ENCODE results near the gene NMNAT2. TPM values are rescaled to one million over a fixed set of nuclear protein-coding genes. Genes with fewer than 3 reads are reported as not detected.
"Not testable (repeated sequence)": the region's sequence is repeated elsewhere in the genome, so short reads cannot be mapped to it uniquely, and the experiment has no call there.

The NMNAT2 gene
- total and polyA plus RNA-seq, 8 donors: 0.42 to 4.9 (median 1.8) TPM

GRCh38 chr1:183243161-183244050, 174.8 kb downstream of the NMNAT2 start:
- intact Hi-C loops (cut with DNase I): no loop called here
- no peak overlapping the region for H3K4me3 ChIP-seq
- peak in 1 of 6 donors; percentile 14 for DNase-seq
- no peaks in the 10 kb centered on the region for H3K4me1 ChIP-seq
- no peak overlapping the region for H3K27ac ChIP-seq
- TF ChIP-seq CTCF (IDR thresholded peaks at IDR 0.05): no peak
- H3K9me3 ChIP-seq: no peaks in the 10 kb centered on the region
- no peak for FAIRE-seq
- H3K36me3 ChIP-seq: no peaks in the 10 kb centered on the region
- peak in 3 of 4 donors; percentile 20 to 75 (median 67) for ATAC-seq
- 80 to 86% methylated on average over 5 of the region's 5 CpGs for WGBS, 2 donors
- no peaks in the 10 kb centered on the region for H3K27me3 ChIP-seq

GRCh38 chr1:183242556-183242955, 175.6 kb downstream of the NMNAT2 start:
- ATAC-seq (peak in 2 of 4 donors; percentile 31 to 40), FAIRE-seq (no peak), DNase-seq (no peak)
- Histone ChIP-seq H3K27me3 (no peaks in the 10 kb centered on the region), H3K9me3 (no peaks in the 10 kb centered on the region), H3K27ac (no peak overlapping the region), H3K36me3 (no peaks in the 10 kb centered on the region), H3K4me3 (no peak overlapping the region), H3K4me1 (no peaks in the 10 kb centered on the region)
- no peak for TF ChIP-seq CTCF (IDR thresholded peaks at IDR 0.05)
- 66 to 75% methylated on average over 3 of the region's 3 CpGs for WGBS, 2 donors
- intact Hi-C loops (cut with DNase I): no loop called here

- H3K27me3 ChIP-seq: no peaks in the 10 kb centered on the region
- DNase-seq (no peak), FAIRE-seq (no peak), ATAC-seq (no peak)
- intact Hi-C loops (cut with DNase I): no loop called here
- no peaks in the 10 kb centered on the region for H3K36me3 ChIP-seq
- no peak for TF ChIP-seq CTCF (IDR thresholded peaks at IDR 0.05)
- WGBS, 2 donors: 62 to 63% methylated on average over 3 of the region's 3 CpGs
- H3K4me1 ChIP-seq: no peaks in the 10 kb centered on the region
- H3K4me3 ChIP-seq: no peak overlapping the region
- H3K27ac ChIP-seq: no peak overlapping the region
- no peaks in the 10 kb centered on the region for H3K9me3 ChIP-seq
Observed at GRCh38 chr1:183241471-183241870, 176.7 kb downstream of the NMNAT2 start.

GRCh38 chr1:183240853-183241252, 177.3 kb downstream of the NMNAT2 start:
- intact Hi-C loops (cut with DNase I); H3K4me3 ChIP-seq; DNase-seq; H3K9me3 ChIP-seq; ATAC-seq; H3K4me1 ChIP-seq; H3K27me3 ChIP-seq; FAIRE-seq; H3K27ac ChIP-seq; H3K36me3 ChIP-seq: not testable (repeated sequence)
- WGBS, 2 donors: 86 to 90% methylated on average over 8 of the region's 8 CpGs

- no peak for FAIRE-seq
- no peak for DNase-seq
- WGBS, 2 donors: 75% methylated on average over 4 of the region's 4 CpGs
- Histone ChIP-seq H3K4me3 (no peak overlapping the region), H3K27me3 (no peaks in the 10 kb centered on the region), H3K27ac (no peak overlapping the region), H3K36me3 (no peaks in the 10 kb centered on the region), H3K9me3 (no peaks in the 10 kb centered on the region), H3K4me1 (no peaks in the 10 kb centered on the region)
- ATAC-seq: no peak
- no peak for TF ChIP-seq CTCF (IDR thresholded peaks at IDR 0.05)
- intact Hi-C loops (cut with DNase I): no loop called here
Observed at GRCh38 chr1:183240526-183240825, 177.7 kb downstream of the NMNAT2 start.

All from pancreas (tissue), 10 donors.